K562 (cell line): ENCODE results near the gene DIAPH1. TPM values are rescaled to one million over a fixed set of nuclear protein-coding genes. Genes with fewer than 3 reads are reported as not detected.

ENCODE experiments used
- HDAC1 ChIP-seq, 2 experiments: fragments of 450-650 bp; IDR thresholded peaks; 2 replicates each; pipeline ENCODE4 v1.6.1; 2016 to 2017; ENCODE audit warnings: inconsistent platforms in 1 of 2, mild to moderate bottlenecking in 1 of 2, moderate library complexity in 1 of 2
- MAFF ChIP-seq: IDR thresholded peaks from 2 replicates; pipeline ENCODE4 v1.6.1; 2012; ENCODE audit warnings: low read length, improper control_type of control experiment
- MAFG ChIP-seq: fragments of 450-650 bp; conservative IDR thresholded peaks from 2 replicates; pipeline ENCODE4 v1.6.1; 2016; ENCODE audit warnings: missing genetic modification characterization, missing compliant biosample characterization
- NRF1 ChIP-seq, 2 experiments: fragments of 450-650 bp; IDR thresholded peaks in 1 of 2; conservative IDR thresholded peaks in 1 of 2; 2 replicates each; pipeline ENCODE4 v1.6.1; 2014; ENCODE audit warnings: mild to moderate bottlenecking in 2 of 2
- POLR2A ChIP-seq: fragments of 450-650 bp; conservative IDR thresholded peaks from 2 replicates; pipeline ENCODE4 v1.6.1; 2016
- SNRNP70 ChIP-seq: fragments of 200-400 bp; formaldehyde crosslinking; optimal IDR thresholded peaks from 2 replicates; pipeline ENCODE3; 2017; ENCODE audit warnings: low read depth, low read length
- TCF7L2 ChIP-seq: fragments of 150-350 bp; IDR thresholded peaks from 2 replicates; pipeline ENCODE4 v1.6.1; 2016; ENCODE audit warnings: low read depth, mild to moderate bottlenecking, low read length, moderate library complexity
- ZNF589 ChIP-seq: fragments of 200-800 bp; sonication (Bioruptor generic); IDR thresholded peaks from 2 replicates; pipeline ENCODE4 v1.6.1; 2016; ENCODE audit warnings: low read depth, missing genetic modification characterization, missing compliant biosample characterization
- polyA plus RNA-seq, 8 experiments: library from polyadenylated mRNA; depleted of rRNA in 4 of 8; stranded (reverse) in 5 of 8; unstranded in 3 of 8; fragments of >200 nt; fragmentation: Nextera tagmentation in 2 of 8; fragmentation: Illumina TruSeq in 1 of 8; extraction: Ambion mirVana in 2 of 8; extraction: Trizol in 1 of 8; gene quantifications; 2 replicates each; pipeline versions ENCODE4 v1.2.1 to v1.2.3, GENCODE V29; 2011 to 2014; ENCODE audit warnings: inconsistent platforms in 1 of 8, missing spikeins in 1 of 8
- total RNA-seq, 7 experiments: library from RNA; depleted of rRNA in 6 of 7; stranded (reverse); fragments of >200 nt in 6 of 7; fragmentation: Illumina TruSeq in 2 of 7; extraction: Trizol in 2 of 7; gene quantifications; 2 replicates each; pipeline versions ENCODE4 v1.2.1 to v1.2.3, GENCODE V29; 2011 to 2021; ENCODE audit warnings: low replicate concordance in 1 of 7
- TF ChIP-seq, protein P1 (sequence below): fragments of 450-650 bp; IDR thresholded peaks from one replicate; pipeline ENCODE4 v1.6.1; 2018; ENCODE audit warnings: mild to moderate bottlenecking, moderate library complexity; ENCODE audit not compliant: partially characterized antibody
- TF ChIP-seq, protein P2 (sequence below): fragments of 450-650 bp; IDR thresholded peaks from 2 replicates; pipeline ENCODE4 v1.6.1; 2016; ENCODE audit warnings: borderline replicate concordance
- TF ChIP-seq, protein P3 (sequence below): sonication (generic); formaldehyde crosslinking; IDR thresholded peaks from 2 replicates; pipeline ENCODE4 v1.8.0; 2023; ENCODE audit warnings: mild to moderate bottlenecking, missing genetic modification reagents
- TF ChIP-seq, protein P4 (sequence below): sonication (generic); formaldehyde crosslinking; IDR thresholded peaks from 2 replicates; pipeline ENCODE4 v1.8.1; 2023; ENCODE audit warnings: missing genetic modification reagents, mild to moderate bottlenecking, borderline replicate concordance
- TF ChIP-seq, protein P5 (sequence below): fragments of 450-650 bp; formaldehyde crosslinking; IDR thresholded peaks from 2 replicates; pipeline ENCODE4 v1.4.0; 2020; ENCODE audit warnings: mild to moderate bottlenecking, mixed read lengths
- TF ChIP-seq, protein P6 (sequence below): fragments of 250-450 bp; sonication (Bioruptor Pico); IDR thresholded peaks from 2 replicates; pipeline ENCODE4 v1.4.0; 2020; ENCODE audit warnings: borderline replicate concordance

Gene DIAPH1
- total and polyA plus RNA-seq, 9 of the 15 experiments (the other 6 are each of a cell fraction or from before 2014, with no cell fraction given), result 60.8 to 328 (median 97.8) TPM

DNA sequence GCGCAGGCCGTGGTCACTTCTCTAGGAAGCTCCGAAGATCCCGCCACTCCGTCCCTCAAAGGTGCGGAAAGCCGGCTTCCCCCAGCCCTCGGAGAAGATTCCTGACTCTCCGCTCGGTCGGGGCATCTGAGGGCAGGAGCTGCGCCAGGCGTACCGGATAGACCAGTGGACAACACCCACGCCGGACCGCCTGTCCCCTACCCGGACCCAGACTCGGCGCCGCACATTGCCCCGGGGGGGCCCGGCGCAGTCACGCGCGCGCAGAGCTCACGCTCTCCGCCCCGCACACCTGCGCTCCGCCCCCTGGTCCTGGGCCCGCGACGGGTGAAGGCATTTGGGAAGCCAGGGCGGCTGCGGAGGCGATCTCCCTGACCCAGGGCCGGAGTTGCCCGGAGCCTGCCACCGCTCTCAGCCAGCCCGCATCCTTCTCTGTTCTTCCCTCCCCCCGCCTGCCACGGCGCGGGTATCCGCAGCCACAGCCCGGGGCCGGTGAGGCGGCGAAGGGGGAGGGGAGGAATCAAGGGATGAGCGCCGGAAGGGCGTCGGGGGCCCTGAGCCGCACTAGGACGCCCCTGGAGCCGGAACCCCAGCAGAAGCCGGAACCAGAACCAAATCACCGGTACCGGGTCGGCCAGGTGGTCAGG, 18.4 kb upstream of the DIAPH1 start (continued):
- TF ChIP-seq MAFF (no peak), POLR2A (0 out of 2 replicates have a peak, but pooled peaks have one; percentile 8), NRF1 (conservative IDR thresholded peaks at IDR 0.05 in 1 of 2, IDR thresholded peaks at IDR 0.05 in 1 of 2) (peak; percentile 13 to 55; a peak in 2 of 4 replicates), ZNF589 (CRISPR knock-in tag) (no peak), HDAC1 (IDR thresholded peaks at IDR 0.05) (0 out of 4 replicates have a peak, but pooled peaks of 1 of the 2 experiments have one; percentile 26), TCF7L2 (no peak), MAFG (no peak), SNRNP70 (no peak)
- TF ChIP-seq, protein P1, sequence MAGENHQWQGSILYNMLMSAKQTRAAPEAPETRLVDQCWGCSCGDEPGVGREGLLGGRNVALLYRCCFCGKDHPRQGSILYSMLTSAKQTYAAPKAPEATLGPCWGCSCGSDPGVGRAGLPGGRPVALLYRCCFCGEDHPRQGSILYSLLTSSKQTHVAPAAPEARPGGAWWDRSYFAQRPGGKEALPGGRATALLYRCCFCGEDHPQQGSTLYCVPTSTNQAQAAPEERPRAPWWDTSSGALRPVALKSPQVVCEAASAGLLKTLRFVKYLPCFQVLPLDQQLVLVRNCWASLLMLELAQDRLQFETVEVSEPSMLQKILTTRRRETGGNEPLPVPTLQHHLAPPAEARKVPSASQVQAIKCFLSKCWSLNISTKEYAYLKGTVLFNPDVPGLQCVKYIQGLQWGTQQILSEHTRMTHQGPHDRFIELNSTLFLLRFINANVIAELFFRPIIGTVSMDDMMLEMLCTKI, result no peak
- TF ChIP-seq, protein P2, sequence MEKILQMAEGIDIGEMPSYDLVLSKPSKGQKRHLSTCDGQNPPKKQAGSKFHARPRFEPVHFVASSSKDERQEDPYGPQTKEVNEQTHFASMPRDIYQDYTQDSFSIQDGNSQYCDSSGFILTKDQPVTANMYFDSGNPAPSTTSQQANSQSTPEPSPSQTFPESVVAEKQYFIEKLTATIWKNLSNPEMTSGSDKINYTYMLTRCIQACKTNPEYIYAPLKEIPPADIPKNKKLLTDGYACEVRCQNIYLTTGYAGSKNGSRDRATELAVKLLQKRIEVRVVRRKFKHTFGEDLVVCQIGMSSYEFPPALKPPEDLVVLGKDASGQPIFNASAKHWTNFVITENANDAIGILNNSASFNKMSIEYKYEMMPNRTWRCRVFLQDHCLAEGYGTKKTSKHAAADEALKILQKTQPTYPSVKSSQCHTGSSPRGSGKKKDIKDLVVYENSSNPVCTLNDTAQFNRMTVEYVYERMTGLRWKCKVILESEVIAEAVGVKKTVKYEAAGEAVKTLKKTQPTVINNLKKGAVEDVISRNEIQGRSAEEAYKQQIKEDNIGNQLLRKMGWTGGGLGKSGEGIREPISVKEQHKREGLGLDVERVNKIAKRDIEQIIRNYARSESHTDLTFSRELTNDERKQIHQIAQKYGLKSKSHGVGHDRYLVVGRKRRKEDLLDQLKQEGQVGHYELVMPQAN, result no peak
- TF ChIP-seq, protein P3, sequence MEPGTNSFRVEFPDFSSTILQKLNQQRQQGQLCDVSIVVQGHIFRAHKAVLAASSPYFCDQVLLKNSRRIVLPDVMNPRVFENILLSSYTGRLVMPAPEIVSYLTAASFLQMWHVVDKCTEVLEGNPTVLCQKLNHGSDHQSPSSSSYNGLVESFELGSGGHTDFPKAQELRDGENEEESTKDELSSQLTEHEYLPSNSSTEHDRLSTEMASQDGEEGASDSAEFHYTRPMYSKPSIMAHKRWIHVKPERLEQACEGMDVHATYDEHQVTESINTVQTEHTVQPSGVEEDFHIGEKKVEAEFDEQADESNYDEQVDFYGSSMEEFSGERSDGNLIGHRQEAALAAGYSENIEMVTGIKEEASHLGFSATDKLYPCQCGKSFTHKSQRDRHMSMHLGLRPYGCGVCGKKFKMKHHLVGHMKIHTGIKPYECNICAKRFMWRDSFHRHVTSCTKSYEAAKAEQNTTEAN (CRISPR knock-in tag), result no peak
- TF ChIP-seq, protein P4, sequence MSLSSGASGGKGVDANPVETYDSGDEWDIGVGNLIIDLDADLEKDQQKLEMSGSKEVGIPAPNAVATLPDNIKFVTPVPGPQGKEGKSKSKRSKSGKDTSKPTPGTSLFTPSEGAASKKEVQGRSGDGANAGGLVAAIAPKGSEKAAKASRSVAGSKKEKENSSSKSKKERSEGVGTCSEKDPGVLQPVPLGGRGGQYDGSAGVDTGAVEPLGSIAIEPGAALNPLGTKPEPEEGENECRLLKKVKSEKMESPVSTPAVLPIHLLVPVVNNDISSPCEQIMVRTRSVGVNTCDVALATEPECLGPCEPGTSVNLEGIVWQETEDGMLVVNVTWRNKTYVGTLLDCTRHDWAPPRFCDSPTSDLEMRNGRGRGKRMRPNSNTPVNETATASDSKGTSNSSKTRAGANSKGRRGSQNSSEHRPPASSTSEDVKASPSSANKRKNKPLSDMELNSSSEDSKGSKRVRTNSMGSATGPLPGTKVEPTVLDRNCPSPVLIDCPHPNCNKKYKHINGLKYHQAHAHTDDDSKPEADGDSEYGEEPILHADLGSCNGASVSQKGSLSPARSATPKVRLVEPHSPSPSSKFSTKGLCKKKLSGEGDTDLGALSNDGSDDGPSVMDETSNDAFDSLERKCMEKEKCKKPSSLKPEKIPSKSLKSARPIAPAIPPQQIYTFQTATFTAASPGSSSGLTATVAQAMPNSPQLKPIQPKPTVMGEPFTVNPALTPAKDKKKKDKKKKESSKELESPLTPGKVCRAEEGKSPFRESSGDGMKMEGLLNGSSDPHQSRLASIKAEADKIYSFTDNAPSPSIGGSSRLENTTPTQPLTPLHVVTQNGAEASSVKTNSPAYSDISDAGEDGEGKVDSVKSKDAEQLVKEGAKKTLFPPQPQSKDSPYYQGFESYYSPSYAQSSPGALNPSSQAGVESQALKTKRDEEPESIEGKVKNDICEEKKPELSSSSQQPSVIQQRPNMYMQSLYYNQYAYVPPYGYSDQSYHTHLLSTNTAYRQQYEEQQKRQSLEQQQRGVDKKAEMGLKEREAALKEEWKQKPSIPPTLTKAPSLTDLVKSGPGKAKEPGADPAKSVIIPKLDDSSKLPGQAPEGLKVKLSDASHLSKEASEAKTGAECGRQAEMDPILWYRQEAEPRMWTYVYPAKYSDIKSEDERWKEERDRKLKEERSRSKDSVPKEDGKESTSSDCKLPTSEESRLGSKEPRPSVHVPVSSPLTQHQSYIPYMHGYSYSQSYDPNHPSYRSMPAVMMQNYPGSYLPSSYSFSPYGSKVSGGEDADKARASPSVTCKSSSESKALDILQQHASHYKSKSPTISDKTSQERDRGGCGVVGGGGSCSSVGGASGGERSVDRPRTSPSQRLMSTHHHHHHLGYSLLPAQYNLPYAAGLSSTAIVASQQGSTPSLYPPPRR (CRISPR knock-in tag), result no peak
- TF ChIP-seq, protein P5, sequence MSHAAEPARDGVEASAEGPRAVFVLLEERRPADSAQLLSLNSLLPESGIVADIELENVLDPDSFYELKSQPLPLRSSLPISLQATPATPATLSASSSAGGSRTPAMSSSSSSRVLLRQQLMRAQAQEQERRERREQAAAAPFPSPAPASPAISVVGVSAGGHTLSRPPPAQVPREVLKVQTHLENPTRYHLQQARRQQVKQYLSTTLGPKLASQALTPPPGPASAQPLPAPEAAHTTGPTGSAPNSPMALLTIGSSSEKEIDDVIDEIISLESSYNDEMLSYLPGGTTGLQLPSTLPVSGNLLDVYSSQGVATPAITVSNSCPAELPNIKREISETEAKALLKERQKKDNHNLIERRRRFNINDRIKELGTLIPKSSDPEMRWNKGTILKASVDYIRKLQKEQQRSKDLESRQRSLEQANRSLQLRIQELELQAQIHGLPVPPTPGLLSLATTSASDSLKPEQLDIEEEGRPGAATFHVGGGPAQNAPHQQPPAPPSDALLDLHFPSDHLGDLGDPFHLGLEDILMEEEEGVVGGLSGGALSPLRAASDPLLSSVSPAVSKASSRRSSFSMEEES (CRISPR knock-in tag), result no peak
- TF ChIP-seq, protein P6, sequence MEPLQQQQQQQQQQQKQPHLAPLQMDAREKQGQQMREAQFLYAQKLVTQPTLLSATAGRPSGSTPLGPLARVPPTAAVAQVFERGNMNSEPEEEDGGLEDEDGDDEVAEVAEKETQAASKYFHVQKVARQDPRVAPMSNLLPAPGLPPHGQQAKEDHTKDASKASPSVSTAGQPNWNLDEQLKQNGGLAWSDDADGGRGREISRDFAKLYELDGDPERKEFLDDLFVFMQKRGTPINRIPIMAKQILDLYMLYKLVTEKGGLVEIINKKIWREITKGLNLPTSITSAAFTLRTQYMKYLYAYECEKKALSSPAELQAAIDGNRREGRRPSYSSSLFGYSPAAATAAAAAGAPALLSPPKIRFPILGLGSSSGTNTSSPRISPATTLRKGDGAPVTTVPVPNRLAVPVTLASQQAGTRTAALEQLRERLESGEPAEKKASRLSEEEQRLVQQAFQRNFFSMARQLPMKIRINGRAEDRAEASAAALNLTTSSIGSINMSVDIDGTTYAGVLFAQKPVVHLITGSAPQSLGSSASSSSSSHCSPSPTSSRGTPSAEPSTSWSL, result no peak
